Measurements from ENCODE around the gene TRIM14.
A peak's percentile ranks its signal among the peaks of the same experiment; 100 is the strongest.

TRIM14 gene

DNA sequence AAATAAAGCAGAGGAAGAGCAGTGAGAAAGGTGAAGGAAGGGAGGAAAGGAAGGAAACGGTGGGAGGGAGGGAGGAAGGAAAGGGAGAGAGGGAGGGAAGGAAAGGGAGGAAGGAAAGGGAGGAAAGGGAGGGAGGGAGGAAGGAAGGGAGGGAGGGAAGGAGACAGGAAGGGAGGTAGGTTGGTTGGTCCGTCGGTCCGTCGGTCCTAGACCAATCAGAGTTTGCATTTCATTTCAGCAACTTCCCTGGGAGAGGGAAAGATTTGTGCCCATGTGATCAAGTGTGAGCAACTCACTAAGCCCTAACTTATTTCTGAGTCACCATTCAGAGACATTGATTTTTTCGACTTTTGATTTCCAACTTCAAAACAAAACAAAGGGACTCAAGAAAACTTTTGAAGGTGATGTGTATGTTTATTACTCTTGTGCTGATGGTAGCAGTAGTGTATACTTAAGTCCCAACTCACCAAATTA is 43.7 kb downstream of the TRIM14 start:
- H3K27ac ChIP-seq (ENCODE audit: extremely low read depth, low read depth, low read length), result no peak overlapping the region
- peaks cover 0 to 32% of the 10 kb centered on the region in 2 experiments; a peak in 2 of 3 replicates for H3K36me3 ChIP-seq (ENCODE audit: control insufficient read depth in 2 of 2, insufficient read depth in 1 of 2, low read length in 2 of 2)
- TF ChIP-seq ZNF433 (tag by site-specific recombination; IDR thresholded peaks at IDR 0.05; ENCODE audit: low read depth), result no peak
- TF ChIP-seq ZBTB20 (tag by site-specific recombination; IDR thresholded peaks at IDR 0.05), result no peak
- TF ChIP-seq, protein P1, sequence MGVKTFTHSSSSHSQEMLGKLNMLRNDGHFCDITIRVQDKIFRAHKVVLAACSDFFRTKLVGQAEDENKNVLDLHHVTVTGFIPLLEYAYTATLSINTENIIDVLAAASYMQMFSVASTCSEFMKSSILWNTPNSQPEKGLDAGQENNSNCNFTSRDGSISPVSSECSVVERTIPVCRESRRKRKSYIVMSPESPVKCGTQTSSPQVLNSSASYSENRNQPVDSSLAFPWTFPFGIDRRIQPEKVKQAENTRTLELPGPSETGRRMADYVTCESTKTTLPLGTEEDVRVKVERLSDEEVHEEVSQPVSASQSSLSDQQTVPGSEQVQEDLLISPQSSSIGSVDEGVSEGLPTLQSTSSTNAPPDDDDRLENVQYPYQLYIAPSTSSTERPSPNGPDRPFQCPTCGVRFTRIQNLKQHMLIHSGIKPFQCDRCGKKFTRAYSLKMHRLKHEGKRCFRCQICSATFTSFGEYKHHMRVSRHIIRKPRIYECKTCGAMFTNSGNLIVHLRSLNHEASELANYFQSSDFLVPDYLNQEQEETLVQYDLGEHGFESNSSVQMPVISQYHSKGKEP (tag by site-specific recombination; IDR thresholded peaks at IDR 0.05), result no peak
- peak; percentile 79 for TF ChIP-seq ZNF366 (tag by site-specific recombination; conservative IDR thresholded peaks at IDR 0.05)
- no peak for TF ChIP-seq ZNF529 (tag by site-specific recombination; IDR thresholded peaks at IDR 0.05; ENCODE audit: insufficient replicate concordance)
- no peak for TF ChIP-seq ZNF501 (tag by site-specific recombination; IDR thresholded peaks at IDR 0.05)
- TF ChIP-seq SCRT1 (tag by site-specific recombination; IDR thresholded peaks at IDR 0.05; ENCODE audit: borderline replicate concordance), result no peak
- no peak for TF ChIP-seq ZNF121 (tag by site-specific recombination; IDR thresholded peaks at IDR 0.05)
- TF ChIP-seq BCL11A (tag by site-specific recombination; IDR thresholded peaks at IDR 0.05; ENCODE audit: low read depth), result no peak
- no peak for TF ChIP-seq ZNF274 (IDR thresholded peaks at IDR 0.05; ENCODE audit: low read length)
- no peak for TF ChIP-seq ZNF274 (tag by site-specific recombination; IDR thresholded peaks at IDR 0.05; ENCODE audit: borderline replicate concordance)
- TF ChIP-seq ZBTB48 (tag by site-specific recombination; IDR thresholded peaks at IDR 0.05), result no peak
- TF ChIP-seq SP2 (tag by site-specific recombination; IDR thresholded peaks at IDR 0.05), result peak; percentile 81
- TF ChIP-seq HOXA7 (CRISPR knock-in tag; IDR thresholded peaks at IDR 0.05; ENCODE audit: borderline replicate concordance), result no peak
- no peak for TF ChIP-seq ZNF114 (tag by site-specific recombination; IDR thresholded peaks at IDR 0.05)
- TF ChIP-seq ZNF335 (tag by site-specific recombination; conservative IDR thresholded peaks at IDR 0.05), result no peak
- TF ChIP-seq WT1 (tag by site-specific recombination; IDR thresholded peaks at IDR 0.05), result peak; percentile 84
- TF ChIP-seq ZNF629 (tag by site-specific recombination; IDR thresholded peaks at IDR 0.05), result no peak
- peak; percentile 91 for TF ChIP-seq PRDM1 (tag by site-specific recombination; IDR thresholded peaks at IDR 0.05)
- TF ChIP-seq, protein P2, sequence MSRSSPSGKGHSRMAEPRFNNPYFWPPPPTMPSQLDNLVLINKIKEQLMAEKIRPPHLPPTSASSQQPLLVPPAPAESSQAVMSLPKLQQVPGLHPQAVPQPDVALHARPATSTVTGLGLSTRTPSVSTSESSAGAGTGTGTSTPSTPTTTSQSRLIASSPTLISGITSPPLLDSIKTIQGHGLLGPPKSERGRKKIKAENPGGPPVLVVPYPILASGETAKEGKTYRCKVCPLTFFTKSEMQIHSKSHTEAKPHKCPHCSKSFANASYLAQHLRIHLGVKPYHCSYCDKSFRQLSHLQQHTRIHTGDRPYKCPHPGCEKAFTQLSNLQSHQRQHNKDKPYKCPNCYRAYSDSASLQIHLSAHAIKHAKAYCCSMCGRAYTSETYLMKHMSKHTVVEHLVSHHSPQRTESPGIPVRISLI (tag by site-specific recombination; IDR thresholded peaks at IDR 0.05), result no peak
- no peak for TF ChIP-seq KLF10 (tag by site-specific recombination; IDR thresholded peaks at IDR 0.05)
- no peak for TF ChIP-seq ZBTB21 (tag by site-specific recombination; IDR thresholded peaks at IDR 0.05)
- H3K4me1 ChIP-seq (ENCODE audit: control insufficient read depth, insufficient read depth, low read length), result no peaks in the 10 kb centered on the region
- ChIA-PET CTCF (interaction anchor here (0.6 to 3.8 kb wide), 15 partner anchors 10 to 412 kb away, joined by 3 to 48 read pairs (median 4); partner anchors contain the start of gene TBC1D2), POLR2A (no interaction called here)
- no peak overlapping the region for H3K4me3 ChIP-seq (ENCODE audit: low read depth, low read length)
- H3K9me3 ChIP-seq (ENCODE audit: control insufficient read depth, insufficient read depth, low read depth, low read length), result no peaks in the 10 kb centered on the region

DNA sequence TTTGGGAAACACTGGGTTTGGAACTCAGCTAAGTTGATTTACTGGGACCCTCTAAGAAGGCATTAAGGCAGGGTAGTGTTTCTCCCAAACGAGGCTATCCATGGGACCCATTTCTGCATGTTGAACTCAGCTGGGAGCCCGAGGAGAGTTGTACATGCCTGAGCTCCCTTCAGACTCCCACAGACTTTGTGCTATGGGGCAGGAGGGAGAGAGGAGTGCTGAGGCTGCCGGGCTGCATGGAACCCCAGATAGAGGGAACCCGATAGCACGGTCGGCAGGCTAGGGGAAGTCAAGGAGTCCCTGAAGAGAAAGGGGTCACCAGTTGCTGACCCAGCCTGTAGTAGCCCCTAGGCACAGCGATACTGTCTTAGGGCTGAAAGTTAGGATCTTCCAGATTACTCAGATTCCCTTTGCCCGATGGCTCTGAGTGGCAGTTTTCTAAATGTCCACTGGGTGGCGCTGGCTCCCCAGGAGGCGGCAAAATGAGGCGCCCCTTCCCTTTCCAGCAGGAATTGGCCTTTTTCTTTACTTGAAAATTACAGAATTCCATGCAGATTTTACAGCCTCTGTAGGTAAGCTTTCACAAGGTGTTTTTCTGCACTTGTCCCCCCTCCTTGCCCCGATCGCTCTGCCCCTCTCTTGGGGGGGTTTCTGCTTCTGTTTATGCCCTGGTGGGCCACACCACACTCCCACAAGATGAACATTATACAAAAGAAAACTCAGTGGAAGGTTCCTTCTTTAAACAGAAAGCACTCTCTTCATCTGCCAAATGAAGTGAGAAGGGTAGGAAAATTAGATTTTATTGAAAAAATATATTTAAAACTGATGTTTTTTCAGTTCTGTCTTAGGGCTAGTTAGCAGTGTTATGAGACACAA is 44.7 kb downstream of the TRIM14 start:
- no peak overlapping the region for H3K4me3 ChIP-seq (ENCODE audit: low read depth, low read length)
- TF ChIP-seq ZBTB17 (tag by site-specific recombination; IDR thresholded peaks at IDR 0.05) (peak; percentile 35; the same call in 1 of the 2 replicates), ZNF660 (tag by site-specific recombination; IDR thresholded peaks at IDR 0.05) (peak; percentile 24; the same call in 1 of the 2 replicates), ZNF654 (tag by site-specific recombination; IDR thresholded peaks at IDR 0.05; ENCODE audit: low read depth) (peak; percentile 72)
- TF ChIP-seq, protein P3, sequence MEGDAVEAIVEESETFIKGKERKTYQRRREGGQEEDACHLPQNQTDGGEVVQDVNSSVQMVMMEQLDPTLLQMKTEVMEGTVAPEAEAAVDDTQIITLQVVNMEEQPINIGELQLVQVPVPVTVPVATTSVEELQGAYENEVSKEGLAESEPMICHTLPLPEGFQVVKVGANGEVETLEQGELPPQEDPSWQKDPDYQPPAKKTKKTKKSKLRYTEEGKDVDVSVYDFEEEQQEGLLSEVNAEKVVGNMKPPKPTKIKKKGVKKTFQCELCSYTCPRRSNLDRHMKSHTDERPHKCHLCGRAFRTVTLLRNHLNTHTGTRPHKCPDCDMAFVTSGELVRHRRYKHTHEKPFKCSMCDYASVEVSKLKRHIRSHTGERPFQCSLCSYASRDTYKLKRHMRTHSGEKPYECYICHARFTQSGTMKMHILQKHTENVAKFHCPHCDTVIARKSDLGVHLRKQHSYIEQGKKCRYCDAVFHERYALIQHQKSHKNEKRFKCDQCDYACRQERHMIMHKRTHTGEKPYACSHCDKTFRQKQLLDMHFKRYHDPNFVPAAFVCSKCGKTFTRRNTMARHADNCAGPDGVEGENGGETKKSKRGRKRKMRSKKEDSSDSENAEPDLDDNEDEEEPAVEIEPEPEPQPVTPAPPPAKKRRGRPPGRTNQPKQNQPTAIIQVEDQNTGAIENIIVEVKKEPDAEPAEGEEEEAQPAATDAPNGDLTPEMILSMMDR (tag by site-specific recombination; IDR thresholded peaks at IDR 0.05), result peak; percentile 63
- TF ChIP-seq, protein P4, sequence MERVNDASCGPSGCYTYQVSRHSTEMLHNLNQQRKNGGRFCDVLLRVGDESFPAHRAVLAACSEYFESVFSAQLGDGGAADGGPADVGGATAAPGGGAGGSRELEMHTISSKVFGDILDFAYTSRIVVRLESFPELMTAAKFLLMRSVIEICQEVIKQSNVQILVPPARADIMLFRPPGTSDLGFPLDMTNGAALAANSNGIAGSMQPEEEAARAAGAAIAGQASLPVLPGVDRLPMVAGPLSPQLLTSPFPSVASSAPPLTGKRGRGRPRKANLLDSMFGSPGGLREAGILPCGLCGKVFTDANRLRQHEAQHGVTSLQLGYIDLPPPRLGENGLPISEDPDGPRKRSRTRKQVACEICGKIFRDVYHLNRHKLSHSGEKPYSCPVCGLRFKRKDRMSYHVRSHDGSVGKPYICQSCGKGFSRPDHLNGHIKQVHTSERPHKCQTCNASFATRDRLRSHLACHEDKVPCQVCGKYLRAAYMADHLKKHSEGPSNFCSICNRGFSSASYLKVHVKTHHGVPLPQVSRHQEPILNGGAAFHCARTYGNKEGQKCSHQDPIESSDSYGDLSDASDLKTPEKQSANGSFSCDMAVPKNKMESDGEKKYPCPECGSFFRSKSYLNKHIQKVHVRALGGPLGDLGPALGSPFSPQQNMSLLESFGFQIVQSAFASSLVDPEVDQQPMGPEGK (tag by site-specific recombination; IDR thresholded peaks at IDR 0.05), result no peak
- H3K27ac ChIP-seq (ENCODE audit: extremely low read depth, low read depth, low read length), result no peak overlapping the region
- H3K9me3 ChIP-seq (ENCODE audit: control insufficient read depth, insufficient read depth, low read depth, low read length), result no peaks in the 10 kb centered on the region
- no peaks in the 10 kb centered on the region for H3K4me1 ChIP-seq (ENCODE audit: control insufficient read depth, insufficient read depth, low read length)
- ChIA-PET POLR2A (interaction anchor here (0.6 to 0.7 kb wide), 2 partner anchors 147 to 182 kb away, joined by 3 read pairs; partner anchors contain the start of gene TBC1D2), CTCF (interaction anchor here (0.5 to 3.8 kb wide), 47 partner anchors 8 to 701 kb away, joined by 3 to 48 read pairs (median 4); partner anchors contain the start of genes TBC1D2 and TRMO)
- H3K36me3 ChIP-seq (ENCODE audit: control insufficient read depth in 2 of 2, insufficient read depth in 1 of 2, low read length in 2 of 2), result peaks cover 0 to 29% of the 10 kb centered on the region in 2 experiments; a peak in 2 of 3 replicates
